HCT116 (cell line): ENCODE results near the gene IL17B. TPM values are rescaled to one million over a fixed set of nuclear protein-coding genes. Genes with fewer than 3 reads are reported as not detected.

Experiments used
- ATAC-seq: fragments of 200-7000 bp; cut with Tn5 transposase; 2 replicates; pipeline ENCODE4 v1.9.1; 2020; ENCODE audit warnings: mild to moderate bottlenecking, moderate library complexity
- BruUV-seq: library from RNA; stranded (reverse); fragments of 400-500 nt; replicated peaks from 2 replicates; lab custom pipeline; 2021; lab: Mats Ljungman, UMichigan
- CTCF ChIA-PET: fragments of 300-600 bp; sonication (Branson Sonifier 250); formaldehyde crosslinking; loops from one replicate; lab custom pipeline; 2021; ENCODE audit warnings: antibody characterized with exemption; lab: Charles Lee
- POLR2A ChIA-PET: fragments of 300-600, 350-600 bp; sonication (Branson Sonifier 250); formaldehyde crosslinking; loops from one replicate; lab custom pipeline; 2021; ENCODE audit warnings: antibody characterized with exemption; lab: Charles Lee
- RAD21 ChIA-PET, 2 experiments: fragments of 300-600 bp; sonication (Branson Sonifier 250); formaldehyde crosslinking; loops; one replicate each; lab custom pipeline; 2023; ENCODE audit warnings: low total read pairs in 2 of 2; ENCODE audit not compliant: uncharacterized antibody in 2 of 2, unreplicated experiment in 2 of 2, low non-redundant PET in 1 of 2; lab: Charles Lee
- DNase-seq: peaks from one replicate; pipeline ENCODE4 v3.0.0-alpha.2; 2010; ENCODE audit warnings: low read depth, low spot score
- H2AFZ ChIP-seq: fragments of 200-600 bp; shearing (Covaris generic), sonication (generic); 2 replicates; pipeline ENCODE4 v1.6.1; 2017; ENCODE audit warnings: low read depth, mixed run types, mixed read lengths, antibody characterized with exemption, low read length; ENCODE audit not compliant: poor library complexity, severe bottlenecking
- H3K27ac ChIP-seq: 2 replicates; pipeline ENCODE4 v1.5.1; 2012; ENCODE audit warnings: low read depth, low read length
- H3K27me3 ChIP-seq: fragments of 200-600 bp; sonication (generic); 2 replicates; pipeline ENCODE4 v1.6.1; 2016; ENCODE audit warnings: mixed run types, low read length, mixed read lengths; ENCODE audit not compliant: insufficient read depth
- H3K36me3 ChIP-seq, 2 experiments: fragments of 200-500 bp in 1 of 2; fragments of 200-600 bp in 1 of 2; sonication (Bioruptor generic) in 1 of 2; sonication (generic) in 1 of 2; 2 replicates each; pipeline versions ENCODE4 v1.5.1 to v1.6.1; 2014 to 2016; ENCODE audit warnings: low read length in 2 of 2, inconsistent platforms in 1 of 2, mixed read lengths in 1 of 2, mixed run types in 1 of 2; ENCODE audit not compliant: insufficient read depth in 2 of 2, control insufficient read depth in 1 of 2
- H3K4me1 ChIP-seq, 2 experiments: fragments of 200-600 bp in 1 of 2; sonication (generic) in 1 of 2; 2 replicates each; pipeline versions ENCODE4 v1.5.1 to v1.6.1; 2012 to 2017; ENCODE audit warnings: low read length in 2 of 2, inconsistent platforms in 1 of 2, mild to moderate bottlenecking in 1 of 2, mixed read lengths in 1 of 2, mixed run types in 1 of 2, moderate library complexity in 1 of 2; ENCODE audit not compliant: insufficient read depth in 2 of 2, control insufficient read depth in 1 of 2
- H3K4me2 ChIP-seq: fragments of 200-600 bp; sonication (generic); 2 replicates; pipeline ENCODE4 v1.6.1; 2017; ENCODE audit warnings: mixed run types, low read length, mixed read lengths
- H3K4me3 ChIP-seq, 2 experiments: fragments of 200-600 bp in 1 of 2; sonication (generic) in 1 of 2; replicated peaks in 1 of 2; 2 replicates each; pipeline ENCODE4 v1.5.1; 2011 to 2016; ENCODE audit warnings: low read length in 2 of 2, control low read depth in 1 of 2, low read depth in 1 of 2, mild to moderate bottlenecking in 1 of 2, mixed read lengths in 1 of 2, mixed run types in 1 of 2
- H3K79me2 ChIP-seq: fragments of 200-600 bp; sonication (generic); 2 replicates; pipeline ENCODE4 v1.6.1; 2017; ENCODE audit warnings: mild to moderate bottlenecking, mixed run types, low read length, moderate library complexity, mixed read lengths; ENCODE audit not compliant: insufficient read depth
- H3K9ac ChIP-seq: fragments of 200-600 bp; sonication (generic); 2 replicates; pipeline ENCODE4 v1.6.1; 2016; ENCODE audit warnings: low read length, mixed read lengths
- H3K9me2 ChIP-seq: fragments of 200-600 bp; sonication (generic), shearing (Covaris generic); 2 replicates; pipeline ENCODE4 v1.6.1; 2017; ENCODE audit warnings: mixed run types, mild to moderate bottlenecking, moderate library complexity; ENCODE audit not compliant: insufficient read depth
- H3K9me3 ChIP-seq, 2 experiments: fragments of 200-500 bp in 1 of 2; fragments of 200-600 bp in 1 of 2; sonication (Bioruptor generic) in 1 of 2; sonication (generic) in 1 of 2; 2 replicates each; pipeline ENCODE4 v1.6.1; 2014 to 2017; ENCODE audit warnings: low read length in 2 of 2, mixed read lengths in 2 of 2, inconsistent platforms in 1 of 2, low read depth in 1 of 2, mild to moderate bottlenecking in 1 of 2, mixed run types in 1 of 2, moderate library complexity in 1 of 2; ENCODE audit not compliant: control insufficient read depth in 1 of 2, insufficient read depth in 1 of 2
- H4K20me1 ChIP-seq: fragments of 200-600 bp; sonication (generic), shearing (Covaris generic); 2 replicates; pipeline ENCODE4 v1.6.1; 2017; ENCODE audit warnings: mixed run types, mild to moderate bottlenecking, moderate library complexity; ENCODE audit not compliant: insufficient read depth
- CEBPB ChIP-seq: IDR thresholded peaks from 2 replicates; pipeline ENCODE4 v1.6.1; 2012; ENCODE audit warnings: low read depth
- CTCF ChIP-seq, 3 experiments: fragments of 200-600 bp in 1 of 3; sonication (generic) in 1 of 3; IDR thresholded peaks in 2 of 3; conservative IDR thresholded peaks in 1 of 3; 2 replicates each; pipeline ENCODE4 v1.5.1; 2012 to 2017; ENCODE audit warnings: low read depth in 2 of 3, low read length in 2 of 3, antibody characterized with exemption in 1 of 3, borderline replicate concordance in 1 of 3, control low read depth in 1 of 3, mild to moderate bottlenecking in 1 of 3, mixed read lengths in 1 of 3, mixed run types in 1 of 3, moderate library complexity in 1 of 3; ENCODE audit not compliant: insufficient read depth in 1 of 3
- EGR1 ChIP-seq: IDR thresholded peaks from 2 replicates; pipeline ENCODE4 v1.6.1; 2012; ENCODE audit warnings: low read depth
- EZH2 ChIP-seq: fragments of 200-600 bp; sonication (generic); IDR thresholded peaks from 2 replicates; pipeline ENCODE4 v1.6.1; 2017; ENCODE audit warnings: antibody characterized with exemption, mixed run types
- EZH2phosphoT487 ChIP-seq: fragments of 200-600 bp; IDR thresholded peaks from 2 replicates; pipeline ENCODE4 v1.6.1; 2018; ENCODE audit warnings: antibody characterized with exemption, borderline replicate concordance
- FOSL1 ChIP-seq: IDR thresholded peaks from 2 replicates; pipeline ENCODE4 v1.6.1; 2012; ENCODE audit warnings: low read depth
- JUND ChIP-seq: IDR thresholded peaks from 2 replicates; pipeline ENCODE4 v1.6.1; 2012
- POLR2A ChIP-seq: IDR thresholded peaks from 2 replicates; pipeline ENCODE4 v1.7.0; 2011; ENCODE audit warnings: borderline replicate concordance; ENCODE audit not compliant: insufficient read depth, insufficient read length; ENCODE audit errors: extremely low read depth
- POLR2AphosphoS5 ChIP-seq: IDR thresholded peaks from 2 replicates; pipeline ENCODE4 v1.6.1; 2011; ENCODE audit warnings: mild to moderate bottlenecking, low read depth, low read length, moderate library complexity
- REST ChIP-seq: IDR thresholded peaks from 2 replicates; pipeline ENCODE4 v1.6.1; 2012; ENCODE audit warnings: low read depth
- SIN3A ChIP-seq: IDR thresholded peaks from 2 replicates; pipeline ENCODE4 v1.6.1; 2012; ENCODE audit warnings: low read depth
- SP1 ChIP-seq: IDR thresholded peaks from 2 replicates; pipeline ENCODE4 v1.6.1; 2012; ENCODE audit warnings: low read depth
- SRF ChIP-seq: IDR thresholded peaks from 2 replicates; pipeline ENCODE4 v1.6.1; 2012; ENCODE audit warnings: low read depth
- TCF7L2 ChIP-seq: IDR thresholded peaks from 2 replicates; pipeline ENCODE4 v1.7.0; 2011; ENCODE audit warnings: borderline replicate concordance, inconsistent platforms; ENCODE audit not compliant: insufficient read depth, insufficient read length; ENCODE audit errors: extremely low read depth
- YY1 ChIP-seq: IDR thresholded peaks from 2 replicates; pipeline ENCODE4 v1.6.1; 2011; ENCODE audit warnings: low read length, low read depth, moderate library complexity, mild to moderate bottlenecking; ENCODE audit not compliant: insufficient replicate concordance; ENCODE audit errors: extremely low read depth
- ZFX ChIP-seq: fragments of 450-650 bp; IDR thresholded peaks from 2 replicates; pipeline ENCODE4 v1.6.1; 2017
- ZNF274 ChIP-seq: fragments of 200-500 bp; sonication (Bioruptor generic); IDR thresholded peaks from 2 replicates; pipeline ENCODE4 v1.6.1; 2014; ENCODE audit warnings: mild to moderate bottlenecking, low read depth, low read length, inconsistent platforms
- intact Hi-C: fragments of 100-400 bp; cut with micrococcal nuclease; formaldehyde crosslinking; loops from 2 replicates; pipeline ENCODE4 v1.10.0; 2022
- total RNA-seq: library from RNA; stranded (reverse); gene quantifications from one replicate; pipeline ENCODE4 v1.2.1, GENCODE V29; 2021; ENCODE audit not compliant: unreplicated experiment
- TF ChIP-seq, protein P1 (sequence below): IDR thresholded peaks from 2 replicates; pipeline ENCODE4 v1.6.1; 2012
- TF ChIP-seq, protein P2 (sequence below): IDR thresholded peaks from 2 replicates; pipeline ENCODE4 v1.6.1; 2011; ENCODE audit warnings: mild to moderate bottlenecking, low read length, moderate library complexity; ENCODE audit not compliant: insufficient replicate concordance; ENCODE audit errors: extremely low read depth

Gene IL17B
- total RNA-seq, 1 experiment from 2014 or later, result 0.81 TPM

DNA sequence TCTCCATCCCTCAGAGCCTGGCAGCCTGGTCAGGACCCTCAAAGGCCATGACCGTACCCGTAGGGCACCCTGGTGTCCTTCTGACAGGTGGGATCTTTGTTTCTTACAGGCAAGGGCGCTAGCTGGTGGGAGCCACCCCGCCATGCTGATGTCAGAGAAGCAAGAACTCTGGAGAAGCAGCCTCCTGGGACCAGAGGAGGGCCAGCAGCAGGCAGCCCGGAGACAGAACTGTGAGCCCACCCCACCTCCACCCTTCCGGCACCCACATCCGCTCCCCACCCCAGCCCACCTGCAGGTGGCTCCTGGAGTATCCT is 42.2 kb upstream of the IL17B start:
- H3K4me3 ChIP-seq, result no peak overlapping the region
- no peaks in the 10 kb centered on the region for H3K27me3 ChIP-seq
- ChIA-PET RAD21 (no interaction called here), POLR2A (no interaction called here), CTCF (no interaction called here)
- H3K9me2 ChIP-seq, result no peaks in the 10 kb centered on the region
- no peak overlapping the region for H3K9ac ChIP-seq
- no TSS peak for BruUV-seq
- peaks cover under 1 to 13% of the 10 kb centered on the region in 2 experiments; a peak in 3 of 4 replicates for H3K4me1 ChIP-seq
- H4K20me1 ChIP-seq, result no peaks in the 10 kb centered on the region
- no peak overlapping the region for H3K27ac ChIP-seq
- no peak overlapping the region for H2AFZ ChIP-seq
- no peaks in the 10 kb centered on the region for H3K79me2 ChIP-seq
- H3K4me2 ChIP-seq, result no peak overlapping the region
- no peaks in the 10 kb centered on the region for H3K36me3 ChIP-seq
- DNase-seq (no peak), ATAC-seq (no peak)
- H3K9me3 ChIP-seq, result no peaks in the 10 kb centered on the region
- TF ChIP-seq POLR2AphosphoS5, result no peak
- no peak for TF ChIP-seq FOSL1
- TF ChIP-seq POLR2A, result no peak
- TF ChIP-seq CTCF (IDR thresholded peaks at IDR 0.05 in 2 of 3, conservative IDR thresholded peaks at IDR 0.05 in 1 of 3; ENCODE audit: borderline replicate concordance in 1 of 3, insufficient read depth in 1 of 3, low read depth in 2 of 3, low read length in 2 of 3), result no peak
- TF ChIP-seq CEBPB, result no peak
- no peak for TF ChIP-seq SRF
- no peak for TF ChIP-seq EGR1
- no peak for TF ChIP-seq ZFX
- no peak for TF ChIP-seq EZH2phosphoT487
- TF ChIP-seq ZNF274, result no peak
- TF ChIP-seq, protein P1, sequence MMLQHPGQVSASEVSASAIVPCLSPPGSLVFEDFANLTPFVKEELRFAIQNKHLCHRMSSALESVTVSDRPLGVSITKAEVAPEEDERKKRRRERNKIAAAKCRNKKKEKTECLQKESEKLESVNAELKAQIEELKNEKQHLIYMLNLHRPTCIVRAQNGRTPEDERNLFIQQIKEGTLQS, result no peak
- TF ChIP-seq REST, result no peak
- no peak for TF ChIP-seq TCF7L2
- no peak for TF ChIP-seq SP1
- TF ChIP-seq JUND, result no peak
- TF ChIP-seq, protein P2, sequence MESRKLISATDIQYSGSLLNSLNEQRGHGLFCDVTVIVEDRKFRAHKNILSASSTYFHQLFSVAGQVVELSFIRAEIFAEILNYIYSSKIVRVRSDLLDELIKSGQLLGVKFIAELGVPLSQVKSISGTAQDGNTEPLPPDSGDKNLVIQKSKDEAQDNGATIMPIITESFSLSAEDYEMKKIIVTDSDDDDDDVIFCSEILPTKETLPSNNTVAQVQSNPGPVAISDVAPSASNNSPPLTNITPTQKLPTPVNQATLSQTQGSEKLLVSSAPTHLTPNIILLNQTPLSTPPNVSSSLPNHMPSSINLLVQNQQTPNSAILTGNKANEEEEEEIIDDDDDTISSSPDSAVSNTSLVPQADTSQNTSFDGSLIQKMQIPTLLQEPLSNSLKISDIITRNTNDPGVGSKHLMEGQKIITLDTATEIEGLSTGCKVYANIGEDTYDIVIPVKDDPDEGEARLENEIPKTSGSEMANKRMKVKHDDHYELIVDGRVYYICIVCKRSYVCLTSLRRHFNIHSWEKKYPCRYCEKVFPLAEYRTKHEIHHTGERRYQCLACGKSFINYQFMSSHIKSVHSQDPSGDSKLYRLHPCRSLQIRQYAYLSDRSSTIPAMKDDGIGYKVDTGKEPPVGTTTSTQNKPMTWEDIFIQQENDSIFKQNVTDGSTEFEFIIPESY, result no peak
- no peak for TF ChIP-seq EZH2
- no peak for TF ChIP-seq YY1
- TF ChIP-seq SIN3A, result no peak
- intact Hi-C loops, result no loop called here
